ENCODE results near the gene TET3.

- TF ChIP-seq, protein P1, sequence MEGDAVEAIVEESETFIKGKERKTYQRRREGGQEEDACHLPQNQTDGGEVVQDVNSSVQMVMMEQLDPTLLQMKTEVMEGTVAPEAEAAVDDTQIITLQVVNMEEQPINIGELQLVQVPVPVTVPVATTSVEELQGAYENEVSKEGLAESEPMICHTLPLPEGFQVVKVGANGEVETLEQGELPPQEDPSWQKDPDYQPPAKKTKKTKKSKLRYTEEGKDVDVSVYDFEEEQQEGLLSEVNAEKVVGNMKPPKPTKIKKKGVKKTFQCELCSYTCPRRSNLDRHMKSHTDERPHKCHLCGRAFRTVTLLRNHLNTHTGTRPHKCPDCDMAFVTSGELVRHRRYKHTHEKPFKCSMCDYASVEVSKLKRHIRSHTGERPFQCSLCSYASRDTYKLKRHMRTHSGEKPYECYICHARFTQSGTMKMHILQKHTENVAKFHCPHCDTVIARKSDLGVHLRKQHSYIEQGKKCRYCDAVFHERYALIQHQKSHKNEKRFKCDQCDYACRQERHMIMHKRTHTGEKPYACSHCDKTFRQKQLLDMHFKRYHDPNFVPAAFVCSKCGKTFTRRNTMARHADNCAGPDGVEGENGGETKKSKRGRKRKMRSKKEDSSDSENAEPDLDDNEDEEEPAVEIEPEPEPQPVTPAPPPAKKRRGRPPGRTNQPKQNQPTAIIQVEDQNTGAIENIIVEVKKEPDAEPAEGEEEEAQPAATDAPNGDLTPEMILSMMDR (IDR thresholded peaks at IDR 0.05; ENCODE audit: extremely low read depth in 1 of 2, insufficient read depth in 1 of 2, low read depth in 1 of 2, low read length in 2 of 2): no peak
- no peak for TF ChIP-seq POLR2A (IDR thresholded peaks at IDR 0.05; ENCODE audit: low read depth, low read length)
- no peak for TF ChIP-seq POLR2AphosphoS5 (IDR thresholded peaks at IDR 0.05; ENCODE audit: insufficient read depth, low read depth, low read length)
- TF ChIP-seq EZH2 (IDR thresholded peaks at IDR 0.05; ENCODE audit: borderline replicate concordance, low read depth, low read length, severe bottlenecking): no peak
Observed at GRCh38 chr2:74031221-74031620, 46.5 kb downstream of the TET3 start.

Measured in endothelial cell of umbilical vein (primary cell).